Endothelial cell of umbilical vein (primary cell): ENCODE measurements around the gene TMPRSS3.

Source experiments
- CTCF ChIP-seq, 2 donors: IDR thresholded peaks; 1 replicate in 1 of 2; 2 replicates in 1 of 2; pipeline ENCODE4 v1.5.1; 2011; ENCODE audit warnings: low read length in 2 of 2, mild to moderate bottlenecking in 2 of 2, moderate library complexity in 2 of 2, control low read depth in 1 of 2, inconsistent platforms in 1 of 2, low read depth in 1 of 2; ENCODE audit not compliant: insufficient read depth in 1 of 2; ENCODE audit errors: extremely low read depth in 1 of 2
- FOS ChIP-seq: IDR thresholded peaks from 2 replicates; pipeline ENCODE4 v1.6.1; 2011; ENCODE audit warnings: mild to moderate bottlenecking, low read length, moderate library complexity, borderline replicate concordance; ENCODE audit not compliant: insufficient read depth
- POLR2A ChIP-seq: IDR thresholded peaks from 2 replicates; pipeline ENCODE4 v1.6.1; 2012; ENCODE audit warnings: low read depth, mild to moderate bottlenecking, control low read depth, low read length
- POLR2AphosphoS5 ChIP-seq: IDR thresholded peaks from 2 replicates; pipeline ENCODE4 v1.6.1; 2012; ENCODE audit warnings: low read depth, mild to moderate bottlenecking, control low read depth, low read length, moderate library complexity; ENCODE audit not compliant: insufficient read depth

GRCh38 chr21:42373908-42374455, 21.9 kb downstream of the TMPRSS3 start:
- TF ChIP-seq POLR2AphosphoS5 (no peak), FOS (no peak), CTCF (IDR thresholded peaks at IDR 0.05; ENCODE audit: extremely low read depth in 1 of 2, insufficient read depth in 1 of 2, low read depth in 1 of 2, low read length in 2 of 2) (no peak), POLR2A (no peak)
